Fibroblast of skin of right quadriceps (primary cell): ENCODE results near the gene HDLBP.
A peak's percentile ranks its signal among the peaks of the same experiment; 100 is the strongest.
"Not testable (repeated sequence)": the region's sequence is repeated elsewhere in the genome, so short reads cannot be mapped to it uniquely, and the experiment has no call there.

Source experiments
- DNase-seq: peaks from one replicate; pipeline ENCODE4 v3.0.0-alpha.2; 2013

HDLBP gene

GRCh38 chr2:241334813-241335212 lies 19.3 kb upstream of the HDLBP start:
- DNase-seq: no peak

DNA sequence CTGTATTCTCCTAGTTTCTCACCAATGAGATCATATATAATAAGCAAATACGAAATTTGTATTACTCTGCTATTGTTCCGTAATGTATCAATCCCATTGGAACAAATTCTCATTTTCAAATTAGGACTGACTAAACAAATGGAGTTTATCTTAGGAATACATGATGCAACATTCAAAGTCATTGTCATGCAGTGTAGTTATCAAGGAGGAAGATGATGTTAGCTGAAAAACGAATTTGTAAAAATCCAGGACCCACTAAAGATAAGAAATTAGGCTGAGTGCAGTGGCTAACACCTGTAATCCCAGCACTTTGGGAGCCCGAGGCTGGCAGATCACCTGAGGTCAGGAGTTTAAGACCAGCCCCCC lies 15.1 kb upstream of the HDLBP start:
- no peak for DNase-seq

GRCh38 chr2:241329669-241330615 lies 14.5 kb upstream of the HDLBP start:
- no peak for DNase-seq

DNA sequence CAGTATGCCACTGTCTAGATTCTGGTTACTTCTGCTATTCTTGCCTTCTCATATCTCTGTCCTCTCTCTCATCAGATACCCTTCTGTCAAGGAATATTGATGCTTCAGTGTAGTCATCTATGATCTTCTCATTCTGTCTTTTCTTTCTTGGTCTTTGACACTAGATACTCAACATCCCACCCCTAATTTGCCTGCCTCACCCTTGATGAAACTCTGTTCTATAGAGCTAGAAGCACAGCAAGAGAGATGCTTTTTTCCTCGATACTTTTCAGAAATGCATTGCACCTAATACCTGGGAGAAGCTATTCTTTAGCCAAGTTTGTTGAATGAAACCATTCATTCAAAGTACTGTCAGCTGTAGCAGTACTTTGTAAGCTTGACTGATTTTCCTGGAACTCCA lies 9.8 kb upstream of the HDLBP start:
- no peak for DNase-seq

DNA sequence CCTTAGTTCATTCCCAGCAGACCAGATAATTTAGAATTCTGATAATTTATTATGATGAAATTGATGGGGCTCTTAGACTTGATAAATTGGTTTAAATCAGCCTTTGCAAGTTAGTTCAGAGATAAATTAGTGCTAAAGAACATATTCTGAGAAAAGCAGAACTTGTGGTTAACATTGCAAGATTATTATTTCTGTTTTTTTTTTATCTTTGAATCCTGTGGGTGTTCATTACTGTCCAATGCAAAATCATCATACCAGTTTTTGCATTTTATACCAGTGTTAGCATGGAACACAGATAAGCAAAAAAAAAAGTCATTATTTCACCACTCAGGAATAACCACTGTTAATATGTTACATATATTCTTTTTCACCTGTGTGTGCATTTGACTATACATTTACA lies 9.3 kb upstream of the HDLBP start:
- DNase-seq: no peak

- no peak for DNase-seq
Measured at GRCh38 chr2:241323778-241324177, 8.3 kb upstream of the HDLBP start.

GRCh38 chr2:241321886-241322285 lies 6.4 kb upstream of the HDLBP start:
- no peak for DNase-seq

DNA sequence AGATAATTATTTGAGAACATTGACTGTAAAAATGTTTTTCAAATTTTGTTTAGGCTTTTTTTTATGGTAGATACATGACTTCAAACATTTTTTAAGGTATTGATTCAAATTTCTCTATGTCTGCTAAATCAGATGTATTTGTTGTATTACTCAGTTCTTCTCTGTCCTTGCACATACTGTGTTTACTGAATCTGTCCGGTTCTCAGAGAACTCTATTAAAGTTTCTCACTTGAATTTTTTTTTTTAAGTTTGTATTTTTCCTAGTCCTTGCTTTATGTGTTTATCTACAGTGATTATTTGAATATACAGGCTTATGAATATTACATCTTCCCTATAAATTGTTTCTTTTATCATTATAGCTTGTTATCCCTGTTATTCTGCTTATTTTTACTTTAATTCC lies 5.6 kb upstream of the HDLBP start:
- no peak for DNase-seq

- DNase-seq: no peak
Measured at GRCh38 chr2:241320394-241320793, 4.9 kb upstream of the HDLBP start.

DNA sequence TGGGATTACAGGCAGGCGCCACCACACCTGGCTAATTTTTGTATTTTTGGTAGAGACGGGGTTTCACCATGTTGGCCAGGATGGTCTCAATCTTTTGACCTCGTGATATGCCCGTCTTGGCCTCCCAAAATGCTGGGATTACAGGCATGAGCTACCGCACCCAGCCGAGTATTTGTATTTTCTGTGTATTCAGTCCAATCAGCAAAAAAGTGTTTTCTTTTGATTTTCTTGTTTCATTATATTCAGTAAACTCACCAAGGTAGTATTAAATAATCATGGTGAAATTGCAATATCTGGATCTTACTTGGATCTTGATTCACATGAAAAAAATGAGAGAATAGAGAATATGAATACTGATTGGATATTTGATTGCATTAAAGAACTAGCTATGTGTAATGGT lies 3.4 kb upstream of the HDLBP start:
- not testable (repeated sequence) for DNase-seq

GRCh38 chr2:241317391-241317790 lies 1.9 kb upstream of the HDLBP start:
- DNase-seq: no peak

DNA sequence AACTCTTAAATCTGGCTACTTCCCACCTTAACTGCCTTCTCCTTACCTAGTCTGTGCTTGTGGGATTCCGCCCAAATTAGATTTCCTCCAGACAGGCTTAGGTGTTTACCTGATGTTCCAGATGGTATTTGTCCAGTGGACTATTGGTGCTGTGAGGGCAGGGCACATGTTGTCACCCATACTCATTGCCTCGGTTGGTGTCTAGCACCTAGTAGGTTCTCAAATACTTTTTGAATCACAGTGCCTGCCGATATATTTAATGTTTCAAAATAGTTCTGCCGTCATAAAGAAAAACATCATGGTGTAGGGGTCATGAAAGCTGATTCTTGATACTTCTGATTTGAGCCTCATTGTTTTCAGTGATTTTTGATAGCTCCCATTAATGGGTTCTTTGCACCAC lies 1.4 kb upstream of the HDLBP start:
- DNase-seq: no peak

DNA sequence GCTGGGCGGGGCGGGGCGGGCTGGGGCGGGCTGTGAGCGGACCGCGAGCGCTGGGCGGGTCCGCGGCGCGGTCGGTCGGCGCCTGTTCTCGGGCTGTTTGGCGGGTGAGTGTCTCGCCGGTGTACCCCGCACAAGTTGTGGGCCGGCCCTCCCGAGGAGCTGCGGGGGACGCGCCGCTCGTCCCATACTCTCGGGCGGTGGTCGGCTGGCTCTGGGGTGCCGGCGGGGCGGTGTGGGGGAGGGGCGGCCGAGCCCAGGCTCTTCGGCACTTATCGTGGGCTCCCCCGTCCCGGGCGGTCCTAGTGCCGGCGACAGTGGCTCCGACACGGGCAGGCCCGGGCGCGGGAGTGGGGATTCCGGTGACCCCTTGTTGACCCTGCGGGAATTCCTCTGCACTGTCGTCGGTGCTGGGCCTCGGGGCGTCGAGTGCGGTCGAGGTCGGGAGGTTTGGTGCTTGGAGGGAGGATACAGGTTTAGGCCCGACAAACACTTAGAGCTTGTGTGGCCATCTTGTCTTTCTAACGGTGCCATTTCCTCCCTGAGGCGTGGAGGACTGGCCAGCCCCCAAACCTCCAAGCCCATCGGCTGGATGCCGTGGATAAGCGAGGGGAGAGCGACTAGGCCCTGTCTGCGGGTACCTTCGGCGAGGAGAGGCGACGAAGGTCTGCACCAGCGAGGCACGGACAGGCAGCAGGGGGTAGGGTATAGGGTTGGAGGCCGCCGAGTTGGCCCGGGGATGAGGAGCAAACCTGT lies 583 bp upstream of the HDLBP start, which contains the start of gene SEPTIN2:
TSS of gene SEPTIN2 (plus strand) at position 47 of the 753 bp plus-strand sequence. CDS start 8,308 bp downstream, outside the sequence.
- peak; percentile 69 for DNase-seq

DNA sequence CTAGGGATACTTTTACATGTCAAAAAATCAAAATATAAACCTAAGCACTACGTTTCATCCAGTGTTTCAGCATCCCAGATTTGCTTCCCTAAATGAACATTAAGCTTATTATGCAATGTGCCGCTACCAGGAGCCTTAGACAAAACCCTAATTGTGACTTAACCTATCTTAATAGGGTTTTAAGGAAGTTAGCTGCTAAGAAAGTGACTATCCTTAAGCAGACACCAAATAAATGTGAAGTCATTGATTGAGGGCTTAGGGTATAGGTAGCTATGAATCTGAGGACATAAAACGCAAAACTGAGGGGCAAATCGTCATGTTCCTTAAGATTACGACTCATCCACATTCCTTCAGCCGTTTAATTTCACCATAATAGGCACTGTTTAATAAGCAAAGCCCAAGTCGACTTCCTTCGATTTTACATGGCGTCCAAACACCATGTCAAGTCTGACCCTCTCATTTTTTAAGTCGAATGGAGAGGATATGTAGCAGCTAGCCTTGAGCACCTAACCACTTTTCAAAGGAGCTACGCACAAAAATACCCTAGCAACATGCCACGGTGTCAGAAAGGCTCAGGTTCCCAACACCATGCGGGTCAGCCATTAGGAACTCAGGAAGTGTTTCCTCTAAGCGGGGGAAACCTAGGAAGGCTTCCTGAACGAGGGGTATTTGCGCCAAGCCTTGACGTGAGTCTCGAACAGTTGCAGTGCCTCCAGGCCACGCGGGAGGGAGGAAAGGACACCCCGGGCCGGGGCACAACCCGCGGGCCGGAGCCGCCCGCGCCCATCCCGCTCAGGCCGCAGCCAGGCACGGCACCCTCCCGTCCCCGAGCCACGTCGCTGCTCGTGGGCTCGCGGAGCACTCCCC lies 1.0 kb downstream of the HDLBP start:
- peak; percentile 53 for DNase-seq

- no peak for DNase-seq
Measured at GRCh38 chr2:241313543-241314095, 1.9 kb downstream of the HDLBP start.

DNA sequence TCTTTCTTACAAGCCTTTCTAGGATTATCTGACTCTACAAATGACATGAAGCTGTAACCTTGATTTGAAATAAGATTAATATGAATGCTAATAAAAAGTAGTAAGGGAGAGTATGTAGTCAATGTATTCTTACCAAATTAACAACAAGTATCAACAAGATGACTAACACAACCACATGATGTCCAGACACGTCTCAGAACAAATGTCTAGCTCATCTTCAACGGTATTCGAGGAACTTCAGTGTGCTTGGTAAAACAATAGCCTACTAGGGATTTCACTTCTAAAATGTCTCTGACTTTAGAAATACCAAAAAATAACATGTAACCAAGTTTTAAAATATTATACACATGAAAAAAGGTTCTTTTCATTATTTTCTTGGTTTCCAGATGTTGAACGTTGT lies 3.4 kb downstream of the HDLBP start:
- DNase-seq: peak; percentile 44

DNA sequence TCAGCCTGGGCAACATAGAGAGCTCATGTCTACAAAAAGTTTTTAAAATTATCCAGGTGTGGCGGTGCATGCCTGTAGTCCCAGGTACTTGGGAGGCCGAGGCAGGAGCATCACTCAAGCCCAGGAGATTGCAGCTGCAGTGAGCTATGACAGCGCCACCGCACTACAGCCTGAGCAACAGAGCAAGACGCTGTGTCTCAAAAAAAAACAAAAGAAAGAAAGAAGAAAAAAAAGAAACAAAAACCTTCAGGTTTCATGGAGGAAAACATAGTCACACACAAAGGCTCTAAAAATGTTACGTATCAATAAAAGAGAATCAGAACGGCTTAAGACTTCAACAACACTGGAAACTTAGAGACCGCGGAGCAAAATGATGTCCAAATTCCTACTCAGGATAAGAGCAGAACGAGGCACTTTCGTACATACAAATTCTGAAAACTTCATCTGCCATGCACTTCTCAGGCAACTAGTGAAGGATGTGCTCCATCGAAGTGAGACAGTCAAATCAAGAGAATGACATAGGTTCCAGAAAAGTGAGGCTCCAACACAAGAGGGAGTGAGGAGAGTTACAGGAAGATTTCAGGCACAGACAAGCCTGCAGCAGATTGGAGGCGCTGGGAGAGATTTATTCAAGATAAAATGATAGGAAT lies 4.4 kb downstream of the HDLBP start:
- no peak for DNase-seq

DNA sequence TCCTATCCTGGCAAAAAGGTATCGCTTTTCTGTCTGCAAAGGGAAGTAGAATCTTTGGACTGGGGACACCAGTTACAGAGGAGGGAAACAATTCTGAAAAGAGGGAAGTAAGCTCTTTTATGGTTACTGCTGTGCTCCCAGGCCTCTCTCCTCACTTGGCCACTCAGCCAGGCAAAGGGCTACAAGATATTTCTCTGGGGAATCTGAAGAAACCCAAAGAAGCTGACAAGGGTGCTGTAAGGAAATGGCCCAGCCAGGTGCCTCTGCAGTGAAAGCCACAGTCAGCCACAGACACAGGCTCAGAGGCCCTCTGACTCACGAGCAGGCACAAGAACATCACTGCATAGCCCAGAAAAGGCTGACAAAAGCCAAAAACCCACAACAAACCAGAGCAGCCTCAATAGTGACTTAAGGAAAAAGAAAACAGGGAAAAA lies 5.8 kb downstream of the HDLBP start:
- peak; percentile 24 for DNase-seq

DNA sequence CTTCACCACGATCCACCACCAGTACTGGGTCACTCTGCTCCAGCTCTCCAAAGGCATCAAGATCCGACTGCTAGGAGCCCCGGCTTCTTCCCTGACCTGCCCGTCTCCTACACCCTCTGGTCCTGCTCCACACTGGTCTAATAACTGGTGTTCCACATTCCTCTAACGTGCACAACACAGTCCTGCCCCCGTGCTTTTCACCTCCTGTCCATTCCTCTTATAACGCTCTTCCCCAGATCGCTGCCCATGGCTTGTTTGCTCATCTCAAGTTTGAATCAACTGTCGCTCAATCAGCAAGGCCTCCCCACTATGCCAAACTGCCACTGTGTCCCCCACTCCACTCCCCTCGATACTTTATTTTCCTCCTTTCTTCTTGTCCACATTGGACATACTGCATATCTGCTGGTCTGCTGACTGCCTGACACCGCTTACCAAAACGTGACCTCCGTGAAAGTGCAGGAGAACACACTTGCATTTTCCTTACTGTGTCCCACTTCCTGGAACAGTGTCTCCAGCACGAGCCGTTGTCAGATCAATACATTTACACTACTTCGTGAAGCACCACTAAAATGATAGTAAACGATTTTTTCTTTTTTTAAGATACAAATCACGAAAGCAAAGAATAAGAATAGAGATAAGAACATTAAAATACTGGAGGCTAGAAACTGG lies 6.5 kb downstream of the HDLBP start:
- DNase-seq: no peak

DNA sequence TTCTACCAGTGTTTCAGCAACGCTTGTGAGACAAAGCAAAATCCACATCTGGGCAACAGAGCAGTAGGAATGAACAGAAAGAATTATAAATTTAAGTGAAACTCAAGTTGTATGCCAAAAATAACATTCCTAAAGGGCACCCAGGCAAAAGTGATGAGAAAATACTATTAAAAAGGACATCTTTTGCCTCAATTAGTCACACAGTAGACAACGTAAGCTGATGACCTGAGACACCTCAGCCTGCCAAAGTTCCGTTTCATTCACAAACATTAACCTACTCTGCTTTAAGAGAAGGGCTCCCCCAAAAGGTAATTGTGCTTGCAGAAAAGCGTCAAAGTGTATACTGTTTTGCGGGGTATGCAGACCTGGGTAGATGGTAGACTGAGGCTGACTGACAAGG lies 7.2 kb downstream of the HDLBP start:
- peak; percentile 9 for DNase-seq

- no peak for DNase-seq
Measured at GRCh38 chr2:241307055-241307454, 8.4 kb downstream of the HDLBP start.
